ENCODE measurements around the gene ZNF146.

ZNF146 gene

GRCh38 chr19:36209372-36209771 is 5.5 kb upstream of the ZNF146 start:
- CTCF ChIA-PET, result no interaction called here
- no peak for DNase-seq (ENCODE audit: low read depth, low spot score)
- POLR2A ChIA-PET, result no interaction called here
- no peak for TF ChIP-seq CTCF (IDR thresholded peaks at IDR 0.05; ENCODE audit: insufficient read depth, low read length, missing control alignments)
- no peak overlapping the region for H3K4me3 ChIP-seq (ENCODE audit: low read depth, low read length)

- CTCF ChIA-PET, result no interaction called here
- no peak for DNase-seq (ENCODE audit: low read depth, low spot score)
- H3K4me3 ChIP-seq (ENCODE audit: low read depth, low read length), result no peak overlapping the region
- TF ChIP-seq CTCF (IDR thresholded peaks at IDR 0.05; ENCODE audit: insufficient read depth, low read length, missing control alignments), result no peak
- POLR2A ChIA-PET, result no interaction called here
Observed at GRCh38 chr19:36210497-36210896, 4.4 kb upstream of the ZNF146 start.

GRCh38 chr19:36212895-36213294 is 2.0 kb upstream of the ZNF146 start:
- H3K4me3 ChIP-seq (ENCODE audit: low read depth, low read length), result no peak overlapping the region; the same call in 1 of the 2 replicates
- DNase-seq (ENCODE audit: low read depth, low spot score), result no peak
- ChIA-PET POLR2A (no interaction called here), CTCF (no interaction called here)
- TF ChIP-seq CTCF (IDR thresholded peaks at IDR 0.05; ENCODE audit: insufficient read depth, low read length, missing control alignments), result no peak

GRCh38 chr19:36215276-36216123 is 594 bp downstream of the ZNF146 start:
- peak overlapping the region; percentile 65 for H3K4me3 ChIP-seq (ENCODE audit: low read depth, low read length)
- no peak for DNase-seq (ENCODE audit: low read depth, low spot score)
- ChIA-PET CTCF (interaction anchor here (0.7 to 1.3 kb wide), 2 partner anchors 88 to 160 kb away, joined by 3 read pairs; no protein-coding TSS in a partner anchor), POLR2A (interaction anchor here (0.7 to 1.7 kb wide), 6 partner anchors 9 to 313 kb away, joined by 3 to 5 read pairs (median 4); partner anchors contain the start of genes POLR2I, TBCB, ZNF260 and ZNF566)
- no peak for TF ChIP-seq CTCF (IDR thresholded peaks at IDR 0.05; ENCODE audit: insufficient read depth, low read length, missing control alignments)

- ChIA-PET POLR2A (no interaction called here), CTCF (no interaction called here)
- DNase-seq (ENCODE audit: low read depth, low spot score), result no peak
- H3K4me3 ChIP-seq (ENCODE audit: low read depth, low read length), result no peak overlapping the region
- no peak for TF ChIP-seq CTCF (IDR thresholded peaks at IDR 0.05; ENCODE audit: insufficient read depth, low read length, missing control alignments)
Observed at GRCh38 chr19:36221474-36221873, 6.6 kb downstream of the ZNF146 start.

GRCh38 chr19:36222503-36222902 is 7.6 kb downstream of the ZNF146 start:
- no peak for TF ChIP-seq CTCF (IDR thresholded peaks at IDR 0.05; ENCODE audit: insufficient read depth, low read length, missing control alignments)
- CTCF ChIA-PET, result no interaction called here
- DNase-seq (ENCODE audit: low read depth, low spot score), result no peak
- H3K4me3 ChIP-seq (ENCODE audit: low read depth, low read length), result no peak overlapping the region
- POLR2A ChIA-PET, result no interaction called here

All from AG04449 (cell line).